ENCODE results near the gene EVPLL. TPM values are rescaled to one million over a fixed set of nuclear protein-coding genes. Genes with fewer than 3 reads are reported as not detected.

EVPLL gene
- total RNA-seq, 2 experiments from 2014 or later = not detected

GRCh38 chr17:18356624-18357023, 21.0 kb upstream of the EVPLL start:
- Histone ChIP-seq H3K27ac (ENCODE audit: low read depth, low read length, poor library complexity, severe bottlenecking) (no peak overlapping the region), H3K4me1 (ENCODE audit: insufficient read depth, low read length, poor library complexity, severe bottlenecking) (peaks cover 3% of the 10 kb centered on the region), H3K9me3 (ENCODE audit: low read length) (no peaks in the 10 kb centered on the region), H3K4me2 (ENCODE audit: low read length) (no peak overlapping the region), H4K20me1 (ENCODE audit: insufficient read depth, low read length) (no peaks in the 10 kb centered on the region), H3K4me3 (ENCODE audit: low read depth, low read length, poor library complexity, severe bottlenecking) (no peak overlapping the region), H3K36me3 (ENCODE audit: insufficient read depth, low read length) (peaks cover 80% of the 10 kb centered on the region), H3K9me2 (ENCODE audit: insufficient read depth, low read length) (no peaks in the 10 kb centered on the region), H2AFZ (ENCODE audit: low read length) (no peak overlapping the region), H3K79me2 (ENCODE audit: insufficient read depth, low read depth, low read length) (peaks cover 28% of the 10 kb centered on the region; the same call in 1 of the 2 replicates)
- ChIA-PET POLR2A (no interaction called here), CTCF (ENCODE audit: unreplicated experiment) (no interaction called here)
- TF ChIP-seq EZH2phosphoT487 (IDR thresholded peaks at IDR 0.05; ENCODE audit: borderline replicate concordance, low read depth, low read length) (no peak), CTCF (conservative IDR thresholded peaks at IDR 0.05; ENCODE audit: low read length) (no peak)
- DNase-seq (ENCODE audit: low spot score) = no peak
- BruUV-seq (replicated peaks) = no TSS peak
- intact Hi-C loops (cut with micrococcal nuclease; ENCODE audit: unreplicated experiment) = no loop called here

- peaks cover 43% of the 10 kb centered on the region for H3K79me2 ChIP-seq (ENCODE audit: insufficient read depth, low read depth, low read length)
- H3K4me3 ChIP-seq (ENCODE audit: low read depth, low read length, poor library complexity, severe bottlenecking) = no peak overlapping the region
- no peak overlapping the region for H3K4me2 ChIP-seq (ENCODE audit: low read length)
- CTCF ChIA-PET (ENCODE audit: unreplicated experiment) = no interaction called here
- H3K9me3 ChIP-seq (ENCODE audit: low read length) = no peaks in the 10 kb centered on the region
- H4K20me1 ChIP-seq (ENCODE audit: insufficient read depth, low read length) = no peaks in the 10 kb centered on the region
- no peak overlapping the region for H2AFZ ChIP-seq (ENCODE audit: low read length)
- peaks cover 17% of the 10 kb centered on the region for H3K4me1 ChIP-seq (ENCODE audit: insufficient read depth, low read length, poor library complexity, severe bottlenecking)
- no peak for DNase-seq (ENCODE audit: low spot score)
- intact Hi-C loops (cut with micrococcal nuclease; ENCODE audit: unreplicated experiment) = loop anchor here (5.0 kb wide), 1 partner anchor 103 kb away; the partner anchor contains the start of gene FLII
- BruUV-seq (replicated peaks) = no TSS peak
- H3K36me3 ChIP-seq (ENCODE audit: insufficient read depth, low read length) = peaks cover 52% of the 10 kb centered on the region
- POLR2A ChIA-PET = interaction anchor here (0.7 kb wide), 1 partner anchor 356 kb away, joined by 3 read pairs; no protein-coding TSS in a partner anchor
- no peak overlapping the region for H3K27ac ChIP-seq (ENCODE audit: low read depth, low read length, poor library complexity, severe bottlenecking)
- TF ChIP-seq CTCF (conservative IDR thresholded peaks at IDR 0.05; ENCODE audit: low read length) = no peak
- no peak for TF ChIP-seq EZH2phosphoT487 (IDR thresholded peaks at IDR 0.05; ENCODE audit: borderline replicate concordance, low read depth, low read length)
- no peaks in the 10 kb centered on the region for H3K9me2 ChIP-seq (ENCODE audit: insufficient read depth, low read length)
These were observed 17.1 kb upstream of the EVPLL start for GRCh38 chr17:18360518-18360917.

GRCh38 chr17:18361837-18362697, 15.5 kb upstream of the EVPLL start:
- H2AFZ ChIP-seq (ENCODE audit: low read length) = no peak overlapping the region
- TSS peak; percentile 68 for BruUV-seq (replicated peaks)
- peaks cover 40% of the 10 kb centered on the region for H3K36me3 ChIP-seq (ENCODE audit: insufficient read depth, low read length)
- H3K4me3 ChIP-seq (ENCODE audit: low read depth, low read length, poor library complexity, severe bottlenecking) = peak overlapping the region; percentile 85
- H3K9me3 ChIP-seq (ENCODE audit: low read length) = no peaks in the 10 kb centered on the region
- H3K4me1 ChIP-seq (ENCODE audit: insufficient read depth, low read length, poor library complexity, severe bottlenecking) = peaks cover 17% of the 10 kb centered on the region
- ChIA-PET POLR2A (interaction anchor here (0.6 to 1.3 kb wide), 4 partner anchors 15 to 497 kb away, joined by 3 to 4 read pairs (median 4); no protein-coding TSS in a partner anchor), CTCF (ENCODE audit: unreplicated experiment) (no interaction called here)
- peak overlapping the region; percentile 46 for H3K27ac ChIP-seq (ENCODE audit: low read depth, low read length, poor library complexity, severe bottlenecking)
- DNase-seq (ENCODE audit: low spot score) = peak; percentile 9
- intact Hi-C loops (cut with micrococcal nuclease; ENCODE audit: unreplicated experiment) = loop anchor here (5.0 kb wide), 1 partner anchor 105 kb away; the partner anchor contains the start of gene FLII
- no peak for TF ChIP-seq EZH2phosphoT487 (IDR thresholded peaks at IDR 0.05; ENCODE audit: borderline replicate concordance, low read depth, low read length)
- no peak for TF ChIP-seq CTCF (conservative IDR thresholded peaks at IDR 0.05; ENCODE audit: low read length)
- no peaks in the 10 kb centered on the region for H3K9me2 ChIP-seq (ENCODE audit: insufficient read depth, low read length)
- peaks cover 43% of the 10 kb centered on the region for H3K79me2 ChIP-seq (ENCODE audit: insufficient read depth, low read depth, low read length)
- peak overlapping the region; percentile 73 for H3K4me2 ChIP-seq (ENCODE audit: low read length)
- no peaks in the 10 kb centered on the region for H4K20me1 ChIP-seq (ENCODE audit: insufficient read depth, low read length)

Data from OCI-LY7 (cell line).